GM13976 (cell line): ENCODE results near the gene SMIM21.

Source experiments
- DNase-seq: peaks from one replicate; pipeline ENCODE4 v3.0.0; 2012; ENCODE audit warnings: low spot score
- in situ Hi-C: fragments of 300-500 bp; cut with MboI; formaldehyde crosslinking; loops from one replicate; pipeline ENCODE4 v1.12.0; 2022; ENCODE audit warnings: low sequenced_read_pairs, mixed read lengths, inconsistent platforms; ENCODE audit not compliant: unreplicated experiment
- TF ChIP-seq, protein P1 (sequence below): IDR thresholded peaks from 2 replicates; pipeline ENCODE4 v1.5.1; 2012; ENCODE audit warnings: borderline replicate concordance, mild to moderate bottlenecking; ENCODE audit not compliant: insufficient read depth; ENCODE audit errors: extremely low read depth, missing control alignments, control extremely low read depth

Gene SMIM21

DNA sequence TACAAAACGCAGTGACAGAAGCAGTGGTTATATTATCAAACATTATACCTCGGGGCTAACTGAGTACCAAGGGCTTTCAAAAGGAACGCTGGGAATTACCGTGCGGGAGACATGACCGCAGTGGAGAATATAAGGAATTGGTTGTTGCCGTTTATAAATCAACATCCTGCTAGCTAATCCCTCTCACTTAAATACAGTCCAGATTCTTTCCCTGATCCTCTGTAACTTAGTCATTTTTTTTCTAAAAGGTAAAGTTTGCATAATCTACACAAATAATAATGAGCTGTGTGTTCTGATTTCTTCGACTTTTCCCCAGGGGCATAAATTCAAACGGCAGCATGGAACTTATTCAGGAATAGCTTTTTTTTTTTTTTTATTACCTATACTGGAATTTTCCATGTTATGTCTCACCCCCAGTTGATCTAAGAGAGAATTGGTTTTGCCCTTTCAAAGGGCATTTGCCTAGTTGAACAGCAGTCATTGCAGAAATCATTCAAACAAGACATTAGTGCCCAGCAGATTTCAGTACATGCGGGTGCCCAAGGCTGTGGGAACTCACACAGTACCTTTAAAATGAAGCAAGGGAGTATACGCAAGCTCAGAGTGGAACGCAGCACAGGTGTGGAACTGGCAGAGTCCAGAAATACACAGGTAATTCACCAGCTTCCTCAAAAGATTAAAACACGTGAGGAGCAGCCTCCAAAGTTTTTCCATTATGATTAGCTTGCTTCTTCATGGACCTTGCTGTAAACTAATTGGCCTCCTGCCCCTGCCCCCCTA, 63.9 kb downstream of the SMIM21 start:
- in situ Hi-C loops, result no loop called here
- TF ChIP-seq, protein P1, sequence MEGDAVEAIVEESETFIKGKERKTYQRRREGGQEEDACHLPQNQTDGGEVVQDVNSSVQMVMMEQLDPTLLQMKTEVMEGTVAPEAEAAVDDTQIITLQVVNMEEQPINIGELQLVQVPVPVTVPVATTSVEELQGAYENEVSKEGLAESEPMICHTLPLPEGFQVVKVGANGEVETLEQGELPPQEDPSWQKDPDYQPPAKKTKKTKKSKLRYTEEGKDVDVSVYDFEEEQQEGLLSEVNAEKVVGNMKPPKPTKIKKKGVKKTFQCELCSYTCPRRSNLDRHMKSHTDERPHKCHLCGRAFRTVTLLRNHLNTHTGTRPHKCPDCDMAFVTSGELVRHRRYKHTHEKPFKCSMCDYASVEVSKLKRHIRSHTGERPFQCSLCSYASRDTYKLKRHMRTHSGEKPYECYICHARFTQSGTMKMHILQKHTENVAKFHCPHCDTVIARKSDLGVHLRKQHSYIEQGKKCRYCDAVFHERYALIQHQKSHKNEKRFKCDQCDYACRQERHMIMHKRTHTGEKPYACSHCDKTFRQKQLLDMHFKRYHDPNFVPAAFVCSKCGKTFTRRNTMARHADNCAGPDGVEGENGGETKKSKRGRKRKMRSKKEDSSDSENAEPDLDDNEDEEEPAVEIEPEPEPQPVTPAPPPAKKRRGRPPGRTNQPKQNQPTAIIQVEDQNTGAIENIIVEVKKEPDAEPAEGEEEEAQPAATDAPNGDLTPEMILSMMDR, result no peak
- DNase-seq, result no peak

DNA sequence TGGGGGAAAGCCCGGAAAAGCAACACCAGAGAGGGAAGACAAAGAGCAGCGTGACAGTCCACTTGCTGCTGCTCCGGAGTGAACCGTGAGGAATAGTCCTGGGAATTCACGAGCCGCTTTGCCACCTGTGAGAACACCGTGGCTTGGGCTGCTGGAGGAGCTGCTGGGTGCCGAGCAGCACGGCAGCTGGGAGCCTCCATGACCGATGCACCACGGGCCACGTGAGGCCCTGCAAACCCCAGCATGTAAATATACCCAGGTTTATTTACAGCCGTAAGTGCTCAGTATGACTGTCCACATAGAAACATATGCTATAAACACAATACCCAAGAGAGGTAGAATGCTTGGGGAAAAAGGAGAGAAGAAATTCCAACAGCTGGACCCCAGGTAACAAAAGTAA, 65.1 kb downstream of the SMIM21 start:
- TF ChIP-seq, protein P1, result no peak

DNA sequence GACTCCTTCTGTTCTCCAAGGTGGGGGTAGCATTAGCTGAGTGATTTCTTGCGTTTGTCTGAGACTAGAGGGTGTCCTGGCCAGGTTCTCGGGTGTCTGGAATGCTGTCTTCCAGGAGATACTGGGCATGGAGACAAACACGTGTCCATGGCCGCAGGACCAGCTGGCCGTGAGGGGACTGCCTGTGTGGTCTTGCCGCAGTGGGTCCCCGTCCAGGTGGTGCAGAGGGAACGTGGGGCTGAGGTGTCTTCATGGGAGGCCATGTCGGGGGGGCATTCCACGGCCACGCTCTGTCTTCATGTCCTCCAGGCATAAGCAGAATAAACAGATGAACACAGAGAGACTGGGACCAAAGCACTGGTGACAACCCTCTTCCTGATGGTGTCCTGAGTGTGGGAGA, 66.6 kb downstream of the SMIM21 start:
- TF ChIP-seq, protein P1, result no peak
- in situ Hi-C loops, result no loop called here
- no peak for DNase-seq

More for the DNA sequence above, 65.1 kb downstream of the SMIM21 start:
- no peak for DNase-seq
- in situ Hi-C loops, result no loop called here

DNA sequence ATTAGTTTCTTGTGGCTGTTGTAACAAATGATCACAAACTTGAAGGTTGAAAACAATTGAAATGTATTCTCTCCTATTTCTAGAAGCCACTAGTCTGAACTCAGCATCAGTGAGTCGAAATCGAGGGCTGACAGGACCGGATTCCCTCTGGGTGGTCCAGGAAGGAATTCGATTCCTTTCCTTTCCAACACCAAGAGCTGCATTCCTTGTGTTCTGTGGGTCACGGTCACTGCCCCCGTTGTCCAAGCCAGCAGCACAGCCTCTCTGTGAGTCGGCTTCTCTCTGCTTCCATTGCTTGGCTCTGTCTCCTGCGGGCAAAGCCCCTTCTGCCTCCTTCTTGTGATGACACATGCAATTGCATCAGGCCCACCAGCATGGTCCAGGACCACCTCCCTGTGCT, 67.3 kb downstream of the SMIM21 start:
- in situ Hi-C loops, result no loop called here
- TF ChIP-seq, protein P1, result no peak
- no peak for DNase-seq
